ENCODE results near the gene HMX3. TPM values are rescaled to one million over a fixed set of nuclear protein-coding genes. Genes with fewer than 3 reads are reported as not detected.

Gene HMX3
- 0.10 TPM in 1 of 2 replicates, not detected in the other for total RNA-seq

GRCh38 chr10:123135415-123136141, at the start of gene HMX3:
HMX3 (plus strand) TSS chr10:123135970; CDS start chr10:123136051, 81 bp downstream.

GRCh38 chr10:123147635-123148413, 12.1 kb downstream of the HMX3 start, which contains the start of gene HMX2:
HMX2 (plus strand) TSS chr10:123148136; CDS start chr10:123148379, 243 bp downstream.

DNA sequence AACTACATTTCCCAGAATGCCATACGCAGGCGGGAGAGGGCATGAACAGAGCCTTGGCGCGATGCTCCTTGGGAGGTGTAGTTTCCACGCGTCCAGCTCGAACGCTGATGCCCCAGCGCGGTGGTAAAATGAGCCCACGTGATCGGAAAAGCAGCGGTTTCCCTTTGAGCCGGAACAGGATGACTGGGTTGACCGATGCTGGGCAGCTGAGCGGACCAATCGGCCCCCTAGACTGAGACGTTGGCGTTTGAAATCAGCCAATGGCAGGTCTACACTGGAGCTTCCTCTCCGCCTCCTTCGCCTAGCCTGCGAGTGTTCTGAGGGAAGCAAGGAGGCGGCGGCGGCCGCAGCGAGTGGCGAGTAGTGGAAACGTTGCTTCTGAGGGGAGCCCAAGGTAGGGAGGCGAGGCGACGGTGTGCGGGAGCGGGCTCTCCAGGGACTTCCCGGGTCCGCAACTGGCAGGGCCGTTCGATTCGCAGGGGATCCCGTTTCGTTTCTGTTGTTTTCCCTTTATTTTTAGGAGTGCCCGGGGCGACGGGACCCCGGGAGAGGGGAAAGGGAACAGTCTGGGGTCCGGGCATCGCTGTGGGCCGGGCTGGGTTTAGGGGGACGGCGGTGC, 18.4 kb downstream of the HMX3 start, which contains the start of gene BUB3:
Gene BUB3, plus strand, starts transcription at position 311 of the 619 bp plus-strand sequence. CDS start 516 bp downstream, outside the sequence.

Other genes with a start within 250 kb of the HMX3 start
- gene FAM24A, start 225.4 kb upstream of the HMX3 start, total RNA-seq = not detected in 2 replicates
- 5.7 and 6.5 TPM in 2 replicates for gene C10orf88, start 181.7 kb upstream of the HMX3 start, total RNA-seq
- 3.0 and 3.6 TPM in 2 replicates for gene PSTK, start 155.6 kb upstream of the HMX3 start, total RNA-seq
- gene IKZF5, start 127.2 kb upstream of the HMX3 start, total RNA-seq = 3.2 and 3.7 TPM in 2 replicates
- 3.7 and 5.1 TPM in 2 replicates for gene ACADSB, start 127.0 kb upstream of the HMX3 start, total RNA-seq
- not detected in 2 replicates for gene HMX2, start 12.2 kb downstream of the HMX3 start, total RNA-seq
- 245 and 252 TPM in 2 replicates for gene BUB3, start 18.4 kb downstream of the HMX3 start, total RNA-seq